UCSD-AML1 (cell line): ENCODE data around the gene ATP10B.

ENCODE experiments used
- DNase-seq: peaks from one replicate; lab custom pipeline; 2025; ENCODE audit not compliant: unreplicated experiment; lab: John Stamatoyannopoulos, UW

ATP10B gene

DNA sequence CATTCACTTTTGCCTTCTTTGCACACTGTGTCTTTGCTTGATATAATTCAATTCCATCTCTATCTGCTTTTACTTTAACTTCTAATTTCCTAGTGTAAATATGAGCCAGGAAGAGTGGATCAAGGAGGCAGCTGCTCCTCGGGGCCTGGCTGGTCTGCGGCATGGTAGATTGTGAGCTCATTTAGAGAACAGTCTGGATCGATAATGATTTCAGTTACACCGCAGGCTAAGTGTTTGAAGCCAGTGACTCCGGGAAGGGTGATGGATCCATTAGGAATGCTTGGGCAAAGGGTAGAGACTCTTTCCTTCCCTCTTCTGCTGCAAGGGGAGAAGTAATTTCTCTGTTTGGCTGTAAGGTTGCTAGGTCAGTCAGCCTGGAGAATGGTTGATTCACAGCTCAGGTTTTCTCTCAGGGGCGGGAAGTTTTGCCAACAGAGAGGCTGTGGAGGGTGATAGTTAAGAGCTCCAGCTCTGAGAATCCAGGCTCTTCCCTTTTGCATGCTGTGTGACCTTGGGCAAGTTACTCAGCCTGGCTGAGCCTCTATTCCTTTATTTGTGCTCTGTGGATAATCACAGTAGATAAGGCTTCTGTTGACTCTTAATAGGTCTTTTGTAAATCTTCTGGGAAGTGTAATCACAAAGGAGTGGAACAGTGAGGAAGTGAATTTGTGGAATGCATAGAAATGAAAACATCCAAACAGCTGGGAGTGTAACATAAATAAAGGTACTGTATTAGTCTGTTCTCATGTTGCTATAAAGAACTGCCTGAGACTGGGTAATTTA, 331.2 kb downstream of the ATP10B start:
- no peak for DNase-seq

DNA sequence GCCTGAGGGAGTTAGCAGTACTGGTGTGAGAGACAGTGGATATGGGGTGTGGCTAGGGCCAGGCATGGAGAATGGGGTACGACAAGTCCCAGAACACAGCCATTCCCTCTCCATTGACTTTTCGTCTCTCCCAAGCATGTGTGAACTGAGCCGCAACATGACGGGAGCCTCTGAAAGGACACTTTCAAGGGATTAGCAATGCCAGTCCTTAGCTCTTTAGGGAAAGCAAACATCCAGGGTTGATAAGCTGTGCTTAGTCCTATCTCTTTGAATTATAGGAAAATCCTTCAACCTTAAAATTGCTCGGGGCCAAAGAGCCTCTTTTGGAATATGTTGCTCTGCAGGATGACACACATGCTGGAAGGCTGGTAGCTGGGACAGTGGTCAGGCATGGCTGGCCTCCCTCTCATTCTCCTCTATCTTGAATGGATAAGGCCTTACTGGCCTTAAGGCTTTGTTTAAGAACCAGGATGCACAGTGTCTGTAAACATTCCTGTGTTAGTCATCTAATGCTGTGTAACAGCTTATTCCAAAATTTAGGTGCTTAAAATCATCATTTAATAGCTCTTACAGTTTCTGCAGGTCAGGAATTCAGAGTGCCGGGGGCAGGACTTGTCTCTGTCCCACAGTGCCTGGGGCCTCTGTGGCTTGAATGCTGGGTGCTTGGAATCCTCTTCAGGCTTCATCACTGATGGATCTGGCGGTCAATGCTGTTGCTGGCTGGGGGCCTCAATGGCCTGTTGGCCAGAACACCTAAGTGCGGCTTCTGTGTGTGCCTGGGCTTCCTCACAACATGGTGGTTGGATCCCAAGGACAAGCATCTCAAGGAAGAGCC, 335.1 kb downstream of the ATP10B start:
- DNase-seq: no peak

DNA sequence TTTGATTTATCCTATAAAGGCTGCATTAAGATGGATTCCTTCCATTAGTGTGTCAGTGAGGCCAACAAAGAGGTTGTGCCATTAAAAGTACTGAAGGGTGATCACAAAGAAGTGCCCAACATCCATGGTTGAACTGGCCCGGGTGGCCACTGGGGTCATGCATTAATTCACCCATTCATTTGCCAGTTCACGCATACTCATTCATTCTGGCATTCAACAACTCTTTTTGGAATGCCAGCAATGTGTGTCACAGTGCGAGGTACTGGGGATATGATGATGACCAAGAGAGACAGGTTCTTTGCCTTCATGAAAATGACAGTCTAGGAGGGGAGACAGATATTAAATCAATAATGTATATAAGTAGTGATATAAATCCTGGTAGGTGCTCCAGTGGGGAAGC, 337.1 kb downstream of the ATP10B start:
- no peak for DNase-seq

DNA sequence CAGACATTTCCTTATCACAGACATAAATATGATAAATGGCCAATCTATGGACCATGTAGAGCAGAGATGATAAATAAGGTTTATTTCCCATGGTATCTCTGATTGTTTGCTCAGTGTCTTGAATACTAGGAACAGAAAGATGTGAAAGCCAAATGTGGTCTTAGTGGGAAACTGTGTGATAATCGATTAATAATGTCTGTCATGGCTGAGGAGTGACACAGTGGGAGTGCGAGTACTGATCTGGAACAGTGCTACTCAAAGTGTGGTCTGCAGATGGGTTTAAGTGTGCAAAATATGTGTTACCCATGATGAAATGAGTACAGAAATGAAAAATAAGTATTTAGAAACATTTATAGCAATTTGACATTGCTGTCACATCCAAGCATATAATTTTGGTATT, 337.8 kb downstream of the ATP10B start:
- DNase-seq: no peak

DNA sequence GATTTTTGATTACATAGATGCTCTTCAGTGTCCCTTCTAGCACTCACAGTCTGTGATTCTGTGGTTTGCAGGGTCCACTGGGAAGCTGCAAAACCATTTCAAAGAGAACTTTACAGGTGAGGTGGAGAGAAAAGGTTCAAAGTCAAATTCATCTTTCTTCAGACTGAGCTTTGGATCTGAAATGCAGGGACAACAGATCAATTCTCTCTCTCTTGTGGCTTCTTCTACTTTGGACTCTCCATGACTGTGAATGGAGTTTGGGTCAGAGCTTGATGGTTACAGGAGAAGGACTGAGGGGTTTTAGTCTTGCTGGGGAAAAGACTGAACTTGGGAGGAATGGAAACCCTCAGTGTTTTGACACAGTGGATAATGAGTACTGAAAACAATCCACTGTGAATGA, 338.5 kb downstream of the ATP10B start:
- no peak for DNase-seq
